ENCODE results near the gene MVB12B.
"Not testable (repeated sequence)": the region's sequence is repeated elsewhere in the genome, so short reads cannot be mapped to it uniquely, and the experiment has no call there.

The MVB12B gene

DNA sequence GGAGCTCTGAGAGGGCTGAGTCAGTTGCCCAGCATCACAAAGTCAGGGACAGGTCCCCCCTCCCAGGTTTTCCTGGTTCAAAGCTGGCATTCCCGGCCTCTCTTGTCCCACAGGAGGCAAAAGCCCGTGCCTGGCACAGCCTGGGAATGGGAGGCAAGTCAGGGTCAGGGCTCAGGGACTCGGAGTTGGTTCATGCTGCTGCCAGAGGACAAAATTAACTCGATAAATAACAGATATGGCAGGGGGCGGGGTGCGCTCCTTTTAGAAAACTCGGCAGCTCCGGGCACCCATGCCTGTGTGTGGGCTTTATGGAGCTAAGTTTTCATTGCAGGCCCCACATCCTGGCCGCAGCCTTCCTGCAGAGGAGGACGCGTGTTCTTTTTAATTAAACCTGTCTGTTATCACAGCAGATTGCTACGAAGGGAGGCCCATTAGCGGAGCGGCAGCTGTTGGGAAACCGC, 224.3 kb downstream of the MVB12B start:
- DNase-seq (ENCODE audit: low spot score): no peak
- TF ChIP-seq, protein P1, sequence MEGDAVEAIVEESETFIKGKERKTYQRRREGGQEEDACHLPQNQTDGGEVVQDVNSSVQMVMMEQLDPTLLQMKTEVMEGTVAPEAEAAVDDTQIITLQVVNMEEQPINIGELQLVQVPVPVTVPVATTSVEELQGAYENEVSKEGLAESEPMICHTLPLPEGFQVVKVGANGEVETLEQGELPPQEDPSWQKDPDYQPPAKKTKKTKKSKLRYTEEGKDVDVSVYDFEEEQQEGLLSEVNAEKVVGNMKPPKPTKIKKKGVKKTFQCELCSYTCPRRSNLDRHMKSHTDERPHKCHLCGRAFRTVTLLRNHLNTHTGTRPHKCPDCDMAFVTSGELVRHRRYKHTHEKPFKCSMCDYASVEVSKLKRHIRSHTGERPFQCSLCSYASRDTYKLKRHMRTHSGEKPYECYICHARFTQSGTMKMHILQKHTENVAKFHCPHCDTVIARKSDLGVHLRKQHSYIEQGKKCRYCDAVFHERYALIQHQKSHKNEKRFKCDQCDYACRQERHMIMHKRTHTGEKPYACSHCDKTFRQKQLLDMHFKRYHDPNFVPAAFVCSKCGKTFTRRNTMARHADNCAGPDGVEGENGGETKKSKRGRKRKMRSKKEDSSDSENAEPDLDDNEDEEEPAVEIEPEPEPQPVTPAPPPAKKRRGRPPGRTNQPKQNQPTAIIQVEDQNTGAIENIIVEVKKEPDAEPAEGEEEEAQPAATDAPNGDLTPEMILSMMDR (IDR thresholded peaks at IDR 0.05; ENCODE audit: extremely low read depth, insufficient read depth, missing control alignments): no peak
- in situ Hi-C loops (cut with MboI; ENCODE audit: low pct_unique_long_range_greater_than_20kb, low sequenced_read_pairs, unreplicated experiment): loop anchor here (10.0 kb wide), 1 partner anchor 46 kb away; no protein-coding TSS in a partner anchor

DNA sequence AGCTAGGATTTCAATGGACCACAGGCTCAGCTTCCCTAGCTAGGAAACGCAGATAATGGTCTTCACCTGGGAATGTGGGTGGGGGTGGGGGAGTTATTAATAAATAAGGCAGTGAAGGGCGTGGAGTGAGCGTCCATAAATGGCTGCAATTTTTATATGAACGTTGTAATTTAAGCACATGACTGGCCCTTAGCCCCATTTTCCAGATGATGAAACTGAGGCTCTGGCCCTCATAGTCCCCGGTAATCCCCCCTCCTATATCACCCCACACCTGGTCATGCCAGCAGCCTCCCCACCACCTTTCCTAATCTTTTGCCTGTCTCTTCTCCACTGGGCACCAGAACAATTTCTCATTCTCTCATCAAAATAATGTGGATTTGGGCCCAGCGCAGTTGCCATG, 225.2 kb downstream of the MVB12B start:
- in situ Hi-C loops (cut with MboI; ENCODE audit: low pct_unique_long_range_greater_than_20kb, low sequenced_read_pairs, unreplicated experiment): loop anchor here (10.0 kb wide), 1 partner anchor 47 kb away; no protein-coding TSS in a partner anchor
- no peak for DNase-seq (ENCODE audit: low spot score)
- TF ChIP-seq, protein P1 (IDR thresholded peaks at IDR 0.05; ENCODE audit: extremely low read depth, insufficient read depth, missing control alignments): no peak

DNA sequence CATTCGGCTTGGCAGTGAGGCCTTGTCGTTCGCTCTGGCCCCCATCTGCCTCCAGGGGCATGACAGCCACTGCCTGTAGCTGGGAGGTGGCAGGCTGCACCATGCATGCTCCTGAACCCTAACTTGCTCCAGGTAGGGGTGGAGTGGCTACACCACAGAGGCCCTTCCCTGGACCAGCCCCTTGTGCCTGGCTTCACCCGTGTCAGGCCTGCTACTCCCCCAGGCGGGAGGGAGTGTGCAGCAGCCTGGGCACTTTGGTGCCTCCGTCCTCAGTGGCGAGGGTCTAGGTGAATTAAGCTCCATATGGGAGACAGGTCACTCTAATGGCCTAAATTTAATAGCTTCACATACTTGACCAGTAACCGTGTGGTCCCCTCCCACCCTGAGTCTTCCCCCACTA, 227.7 kb downstream of the MVB12B start:
- TF ChIP-seq, protein P1 (IDR thresholded peaks at IDR 0.05; ENCODE audit: extremely low read depth, insufficient read depth, missing control alignments): no peak
- no peak for DNase-seq (ENCODE audit: low spot score)
- in situ Hi-C loops (cut with MboI; ENCODE audit: low pct_unique_long_range_greater_than_20kb, low sequenced_read_pairs, unreplicated experiment): loop anchor here (10.0 kb wide), 1 partner anchor 49 kb away; no protein-coding TSS in a partner anchor

DNA sequence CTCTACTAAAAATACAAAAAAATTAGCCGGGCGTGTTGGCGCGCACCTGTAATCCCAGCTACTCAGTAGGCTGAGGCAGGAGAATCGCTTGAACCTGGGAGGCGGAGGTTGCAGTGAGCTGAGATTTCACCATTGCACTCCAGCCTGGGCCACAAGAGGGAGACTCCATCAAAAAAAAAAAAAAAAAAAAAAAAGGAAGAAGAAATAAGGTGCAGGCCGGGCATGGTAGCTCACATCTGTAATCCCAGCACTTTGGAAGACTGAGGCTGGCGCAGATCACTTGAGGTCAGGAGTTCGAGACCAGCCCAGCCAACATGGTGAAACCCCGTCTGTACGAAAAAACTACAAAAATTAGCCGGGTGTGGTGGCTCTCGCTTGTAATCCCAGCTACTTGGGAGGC, 228.8 kb downstream of the MVB12B start:
- DNase-seq (ENCODE audit: low spot score): not testable (repeated sequence)
- in situ Hi-C loops (cut with MboI; ENCODE audit: low pct_unique_long_range_greater_than_20kb, low sequenced_read_pairs, unreplicated experiment): loop anchor here (10.0 kb wide), 1 partner anchor 51 kb away; no protein-coding TSS in a partner anchor
